Breast epithelium (tissue), 3 donors: ENCODE measurements around the gene ZNF329.

Source experiments
- CTCF ChIP-seq, 3 donors: fragments of 450-650 bp; IDR thresholded peaks; one replicate each; pipeline ENCODE4 v1.5.1; 2016 to 2017; ENCODE audit warnings: antibody characterized with exemption in 3 of 3, mild to moderate bottlenecking in 3 of 3, moderate library complexity in 3 of 3
- POLR2A ChIP-seq: fragments of 450-650 bp; IDR thresholded peaks from one replicate; pipeline ENCODE4 v1.6.1; 2016; ENCODE audit warnings: antibody characterized with exemption, mild to moderate bottlenecking, moderate library complexity
- POLR2AphosphoS5 ChIP-seq, 3 donors: sonication (generic); formaldehyde crosslinking; IDR thresholded peaks; one replicate each; pipeline ENCODE4 v1.6.1; 2017; ENCODE audit warnings: antibody characterized with exemption in 3 of 3

GRCh38 chr19:58107778-58108545 is 42.6 kb downstream of the ZNF329 start:
- TF ChIP-seq POLR2A = no peak
- TF ChIP-seq POLR2AphosphoS5 (IDR thresholded peaks at IDR 0.05) = no peak
- TF ChIP-seq CTCF (IDR thresholded peaks at IDR 0.05) = no peak
